Measurements from ENCODE around the gene IL12A. TPM values are rescaled to one million over a fixed set of nuclear protein-coding genes. Genes with fewer than 3 reads are reported as not detected.

IL12A gene
- total RNA-seq, 1 experiment from 2014 or later = 1.0 TPM

DNA sequence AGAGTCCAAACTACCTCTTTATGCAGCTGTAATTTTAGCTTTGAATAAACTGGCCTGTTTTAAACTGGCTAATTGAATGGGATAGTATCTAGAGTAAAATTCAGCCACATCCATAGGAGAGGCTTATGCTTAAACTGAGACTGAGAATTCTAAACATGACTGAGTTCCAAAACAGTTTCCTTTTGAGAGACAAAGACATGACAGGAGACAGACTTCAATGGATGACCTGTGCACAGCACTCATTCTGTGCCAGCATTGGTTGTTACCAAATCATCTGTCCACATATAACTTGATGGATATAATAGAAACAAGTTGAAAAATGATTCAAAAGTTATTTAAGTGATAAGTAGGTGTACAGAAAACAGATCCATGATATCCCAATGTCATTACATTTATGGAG is 20.9 kb downstream of the IL12A start:
- Mint-ChIP-seq H3K4me3 (no peak overlapping the region), H3K27ac (no peak overlapping the region), H3K4me1 (no peaks in the 10 kb centered on the region), H3K36me3 (no peaks in the 10 kb centered on the region), H3K9me3 (no peaks in the 10 kb centered on the region), H3K27me3 (ENCODE audit: low read depth) (no peaks in the 10 kb centered on the region)
- no peak for ATAC-seq
- no peak for DNase-seq (ENCODE audit: low spot score)
- ChIA-PET POLR2A (no interaction called here), CTCF (no interaction called here)
- TF ChIP-seq, protein P1, sequence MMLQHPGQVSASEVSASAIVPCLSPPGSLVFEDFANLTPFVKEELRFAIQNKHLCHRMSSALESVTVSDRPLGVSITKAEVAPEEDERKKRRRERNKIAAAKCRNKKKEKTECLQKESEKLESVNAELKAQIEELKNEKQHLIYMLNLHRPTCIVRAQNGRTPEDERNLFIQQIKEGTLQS (CRISPR knock-in tag; conservative IDR thresholded peaks at IDR 0.05) = no peak
- TF ChIP-seq TCF7 (CRISPR knock-in tag; IDR thresholded peaks at IDR 0.05; ENCODE audit: low read depth) = no peak
- TF ChIP-seq, protein P2, sequence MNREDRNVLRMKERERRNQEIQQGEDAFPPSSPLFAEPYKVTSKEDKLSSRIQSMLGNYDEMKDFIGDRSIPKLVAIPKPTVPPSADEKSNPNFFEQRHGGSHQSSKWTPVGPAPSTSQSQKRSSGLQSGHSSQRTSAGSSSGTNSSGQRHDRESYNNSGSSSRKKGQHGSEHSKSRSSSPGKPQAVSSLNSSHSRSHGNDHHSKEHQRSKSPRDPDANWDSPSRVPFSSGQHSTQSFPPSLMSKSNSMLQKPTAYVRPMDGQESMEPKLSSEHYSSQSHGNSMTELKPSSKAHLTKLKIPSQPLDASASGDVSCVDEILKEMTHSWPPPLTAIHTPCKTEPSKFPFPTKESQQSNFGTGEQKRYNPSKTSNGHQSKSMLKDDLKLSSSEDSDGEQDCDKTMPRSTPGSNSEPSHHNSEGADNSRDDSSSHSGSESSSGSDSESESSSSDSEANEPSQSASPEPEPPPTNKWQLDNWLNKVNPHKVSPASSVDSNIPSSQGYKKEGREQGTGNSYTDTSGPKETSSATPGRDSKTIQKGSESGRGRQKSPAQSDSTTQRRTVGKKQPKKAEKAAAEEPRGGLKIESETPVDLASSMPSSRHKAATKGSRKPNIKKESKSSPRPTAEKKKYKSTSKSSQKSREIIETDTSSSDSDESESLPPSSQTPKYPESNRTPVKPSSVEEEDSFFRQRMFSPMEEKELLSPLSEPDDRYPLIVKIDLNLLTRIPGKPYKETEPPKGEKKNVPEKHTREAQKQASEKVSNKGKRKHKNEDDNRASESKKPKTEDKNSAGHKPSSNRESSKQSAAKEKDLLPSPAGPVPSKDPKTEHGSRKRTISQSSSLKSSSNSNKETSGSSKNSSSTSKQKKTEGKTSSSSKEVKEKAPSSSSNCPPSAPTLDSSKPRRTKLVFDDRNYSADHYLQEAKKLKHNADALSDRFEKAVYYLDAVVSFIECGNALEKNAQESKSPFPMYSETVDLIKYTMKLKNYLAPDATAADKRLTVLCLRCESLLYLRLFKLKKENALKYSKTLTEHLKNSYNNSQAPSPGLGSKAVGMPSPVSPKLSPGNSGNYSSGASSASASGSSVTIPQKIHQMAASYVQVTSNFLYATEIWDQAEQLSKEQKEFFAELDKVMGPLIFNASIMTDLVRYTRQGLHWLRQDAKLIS (CRISPR knock-in tag; IDR thresholded peaks at IDR 0.05; ENCODE audit: borderline replicate concordance) = no peak
- TF ChIP-seq SMAD3 (CRISPR knock-in tag; IDR thresholded peaks at IDR 0.05; ENCODE audit: borderline replicate concordance) = no peak
- no peak for TF ChIP-seq ELF4 (CRISPR knock-in tag; IDR thresholded peaks at IDR 0.05; ENCODE audit: low read depth)
- TF ChIP-seq JUN (CRISPR knock-in tag; IDR thresholded peaks at IDR 0.05) = no peak
- no peak for TF ChIP-seq NR1H2 (CRISPR knock-in tag; IDR thresholded peaks at IDR 0.05)
- no peak for TF ChIP-seq ZBTB21 (CRISPR knock-in tag; IDR thresholded peaks at IDR 0.05; ENCODE audit: borderline replicate concordance)
- no peak for TF ChIP-seq GABPB1 (CRISPR knock-in tag; IDR thresholded peaks at IDR 0.05)
- TF ChIP-seq FOXJ3 (CRISPR knock-in tag; IDR thresholded peaks at IDR 0.05; ENCODE audit: borderline replicate concordance) = no peak
- TF ChIP-seq NFYB (CRISPR knock-in tag; conservative IDR thresholded peaks at IDR 0.05; ENCODE audit: low read depth) = no peak

DNA sequence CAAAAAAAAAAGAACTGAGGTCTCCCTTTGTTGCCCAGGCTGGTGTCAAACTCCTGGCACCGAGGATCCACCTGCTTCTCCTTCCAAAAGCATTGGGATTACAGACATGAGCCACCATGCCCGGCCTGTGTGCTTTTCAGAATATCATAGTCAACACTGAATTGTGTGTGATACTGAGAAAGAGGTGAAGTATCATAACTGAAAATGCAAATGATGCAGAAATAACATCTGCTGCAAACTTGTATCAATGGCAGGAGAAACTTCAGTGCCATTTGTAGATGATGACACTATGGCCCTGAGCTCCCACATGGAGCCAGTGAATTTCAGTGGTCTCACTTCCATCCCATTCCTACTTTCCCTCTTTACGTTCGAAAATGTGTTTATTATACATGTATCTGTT is 21.9 kb downstream of the IL12A start:
- TF ChIP-seq ELF4 (CRISPR knock-in tag; IDR thresholded peaks at IDR 0.05; ENCODE audit: low read depth) = no peak
- TF ChIP-seq, protein P3, sequence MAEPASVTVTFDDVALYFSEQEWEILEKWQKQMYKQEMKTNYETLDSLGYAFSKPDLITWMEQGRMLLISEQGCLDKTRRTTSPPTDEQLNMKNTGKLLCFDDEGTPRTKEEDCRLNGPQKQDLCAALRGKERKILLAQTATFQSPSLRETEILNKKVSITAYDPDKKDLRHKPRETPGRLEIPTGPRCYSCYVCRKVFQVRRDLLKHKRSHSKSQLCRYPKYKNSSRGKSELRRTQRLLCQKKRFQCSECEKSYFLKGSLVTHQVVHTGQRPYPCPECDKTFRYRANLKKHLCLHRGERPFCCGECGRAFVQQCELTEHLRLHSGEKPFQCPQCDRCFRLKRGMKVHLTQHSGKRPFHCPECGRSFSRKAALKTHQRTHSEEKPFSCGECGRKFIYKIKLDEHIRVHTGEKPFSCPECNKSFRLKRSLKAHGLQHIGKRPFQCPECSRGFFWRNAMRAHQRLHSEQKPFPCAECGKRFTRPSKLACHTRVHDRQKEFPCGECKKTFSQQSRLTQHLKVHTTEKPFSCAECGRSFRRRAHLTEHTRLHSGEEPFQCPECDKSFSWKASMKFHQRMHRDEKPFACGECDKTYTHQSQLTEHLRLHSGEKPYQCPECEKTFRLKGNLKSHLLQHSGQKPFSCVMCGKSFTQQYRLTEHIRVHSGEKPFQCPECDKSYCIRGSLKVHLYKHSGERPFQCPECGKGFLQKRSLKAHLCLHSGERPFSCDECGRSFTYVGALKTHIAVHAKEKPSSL (CRISPR knock-in tag; conservative IDR thresholded peaks at IDR 0.05) = no peak
- no peak for TF ChIP-seq CREB1 (CRISPR knock-in tag; IDR thresholded peaks at IDR 0.05)
- H3K27me3 Mint-ChIP-seq (ENCODE audit: low read depth) = no peaks in the 10 kb centered on the region
- no peaks in the 10 kb centered on the region for H3K4me1 Mint-ChIP-seq
- H3K27ac Mint-ChIP-seq = no peak overlapping the region
- no peaks in the 10 kb centered on the region for H3K9me3 Mint-ChIP-seq
- H3K36me3 Mint-ChIP-seq = no peaks in the 10 kb centered on the region
- POLR2A ChIA-PET = no interaction called here
- no peak for DNase-seq (ENCODE audit: low spot score)
- CTCF ChIA-PET = interaction anchor here (0.5 to 1.3 kb wide), 3 partner anchors 8 to 193 kb away, joined by 3 to 5 read pairs (median 4); partner anchors contain the start of gene IL12A
- H3K4me3 Mint-ChIP-seq = no peak overlapping the region
- no peak for ATAC-seq

DNA sequence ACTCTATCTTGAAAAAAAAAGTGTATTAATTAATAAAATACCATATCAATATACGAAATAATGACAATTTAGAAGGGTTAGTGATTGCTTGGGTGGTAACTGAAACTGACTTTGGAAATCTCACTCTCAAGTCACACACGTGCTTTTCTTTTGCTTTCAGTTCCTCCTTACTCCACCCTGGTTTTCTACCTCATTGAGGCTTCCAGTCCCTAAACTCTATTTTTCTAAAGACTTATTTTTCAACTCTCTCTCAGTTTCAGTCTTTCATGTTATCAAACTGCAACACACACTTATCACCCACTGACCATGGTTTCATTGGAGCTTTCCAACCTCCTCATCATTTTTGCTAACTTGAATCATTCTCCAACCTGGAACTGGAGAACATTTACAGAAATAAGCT is 23.5 kb downstream of the IL12A start:
- ChIA-PET POLR2A (no interaction called here), CTCF (interaction anchor here (1.2 to 2.0 kb wide), 3 partner anchors 23 to 127 kb away, joined by 3 to 5 read pairs (median 5); partner anchors contain the start of gene IL12A)
- DNase-seq (ENCODE audit: low spot score) (no peak), ATAC-seq (no peak)
- H3K4me3 Mint-ChIP-seq = no peak overlapping the region
- H3K27me3 Mint-ChIP-seq (ENCODE audit: low read depth) = no peaks in the 10 kb centered on the region
- no peaks in the 10 kb centered on the region for H3K9me3 Mint-ChIP-seq
- TF ChIP-seq, protein P2 (CRISPR knock-in tag; IDR thresholded peaks at IDR 0.05; ENCODE audit: borderline replicate concordance) = no peak
- no peaks in the 10 kb centered on the region for H3K4me1 Mint-ChIP-seq
- H3K27ac Mint-ChIP-seq = no peak overlapping the region
- no peaks in the 10 kb centered on the region for H3K36me3 Mint-ChIP-seq

Measured in WTC11 (cell line).